ENCODE data around the gene BCAS1. TPM values are rescaled to one million over a fixed set of nuclear protein-coding genes. Genes with fewer than 3 reads are reported as not detected.

BCAS1 gene
- total RNA-seq, 1 experiment from 2014 or later, result 1.2 TPM

DNA sequence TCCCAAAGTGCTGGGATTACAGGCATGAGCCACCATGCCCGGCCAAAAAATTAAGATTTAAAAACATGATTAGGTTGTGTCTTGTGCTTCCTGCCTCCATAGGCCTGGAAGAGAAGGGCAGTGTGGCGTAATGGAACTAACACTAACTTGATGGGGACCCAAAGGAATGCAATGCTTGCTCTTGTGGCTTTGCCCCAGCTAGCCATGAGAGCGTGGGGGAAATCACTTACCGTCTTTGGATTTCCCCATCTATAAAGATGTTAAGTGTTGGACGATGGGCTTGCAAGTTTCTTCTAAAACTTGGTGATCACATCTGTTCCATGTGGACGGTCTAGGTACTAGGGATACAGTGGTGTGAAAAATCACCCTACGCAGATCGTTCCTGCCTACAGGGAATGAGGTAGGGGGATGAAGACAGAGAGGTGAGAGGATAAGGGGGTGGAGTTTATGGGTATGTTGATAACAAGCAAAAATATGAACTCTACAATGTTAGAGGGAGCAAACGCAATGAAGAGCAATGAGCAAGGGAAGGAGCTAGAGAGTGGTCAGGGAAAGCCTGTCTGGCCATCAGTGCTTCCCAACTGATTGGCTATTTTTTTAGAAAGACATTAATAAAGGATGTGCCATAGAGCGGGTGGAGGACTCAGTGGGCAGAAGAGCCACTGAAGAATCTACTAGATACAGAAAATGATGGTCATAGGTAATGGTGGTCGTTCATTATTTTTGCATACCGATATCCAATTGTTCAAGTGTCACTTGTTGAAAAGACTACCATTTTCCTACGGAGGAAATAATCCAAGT lies 165.2 kb downstream of the BCAS1 start:
- TF ChIP-seq, protein P1, sequence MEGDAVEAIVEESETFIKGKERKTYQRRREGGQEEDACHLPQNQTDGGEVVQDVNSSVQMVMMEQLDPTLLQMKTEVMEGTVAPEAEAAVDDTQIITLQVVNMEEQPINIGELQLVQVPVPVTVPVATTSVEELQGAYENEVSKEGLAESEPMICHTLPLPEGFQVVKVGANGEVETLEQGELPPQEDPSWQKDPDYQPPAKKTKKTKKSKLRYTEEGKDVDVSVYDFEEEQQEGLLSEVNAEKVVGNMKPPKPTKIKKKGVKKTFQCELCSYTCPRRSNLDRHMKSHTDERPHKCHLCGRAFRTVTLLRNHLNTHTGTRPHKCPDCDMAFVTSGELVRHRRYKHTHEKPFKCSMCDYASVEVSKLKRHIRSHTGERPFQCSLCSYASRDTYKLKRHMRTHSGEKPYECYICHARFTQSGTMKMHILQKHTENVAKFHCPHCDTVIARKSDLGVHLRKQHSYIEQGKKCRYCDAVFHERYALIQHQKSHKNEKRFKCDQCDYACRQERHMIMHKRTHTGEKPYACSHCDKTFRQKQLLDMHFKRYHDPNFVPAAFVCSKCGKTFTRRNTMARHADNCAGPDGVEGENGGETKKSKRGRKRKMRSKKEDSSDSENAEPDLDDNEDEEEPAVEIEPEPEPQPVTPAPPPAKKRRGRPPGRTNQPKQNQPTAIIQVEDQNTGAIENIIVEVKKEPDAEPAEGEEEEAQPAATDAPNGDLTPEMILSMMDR (IDR thresholded peaks at IDR 0.05; ENCODE audit: insufficient read depth in 1 of 2, low read depth in 1 of 2, low read length in 1 of 2, severe bottlenecking in 1 of 2, unreplicated experiment in 1 of 2), result no peak
- Histone ChIP-seq H3K4me1 (peaks cover 19% of the 10 kb centered on the region), H3K4me3 (ENCODE audit: low read depth, low read length) (no peak overlapping the region), H3K9me3 (no peaks in the 10 kb centered on the region), H3K36me3 (ENCODE audit: control insufficient read depth, insufficient read depth, low read length) (no peaks in the 10 kb centered on the region), H3K27me3 (replicated peaks; ENCODE audit: control insufficient read depth, insufficient read depth, low read length) (no peaks in the 10 kb centered on the region)
- H3K9me3 Mint-ChIP-seq (ENCODE audit: unreplicated experiment), result peaks cover 2% of the 10 kb centered on the region
- POLR2A ChIA-PET, result no interaction called here
- DNase-seq, result no peak
- H3K36me3 Mint-ChIP-seq (ENCODE audit: insufficient read depth, unreplicated experiment), result no peaks in the 10 kb centered on the region
- no peak overlapping the region for H3K4me3 Mint-ChIP-seq (ENCODE audit: unreplicated experiment)
- no TSS peak for BruUV-seq (replicated peaks)
- no peaks in the 10 kb centered on the region for H3K27me3 Mint-ChIP-seq (ENCODE audit: insufficient read depth, unreplicated experiment)
- H3K4me1 Mint-ChIP-seq (ENCODE audit: low read depth, unreplicated experiment), result peaks cover 15% of the 10 kb centered on the region
- intact Hi-C loops (cut with micrococcal nuclease; ENCODE audit: unreplicated experiment), result no loop called here
- CTCF ChIA-PET, result no interaction called here
- no peak overlapping the region for H3K27ac Mint-ChIP-seq (ENCODE audit: unreplicated experiment)

DNA sequence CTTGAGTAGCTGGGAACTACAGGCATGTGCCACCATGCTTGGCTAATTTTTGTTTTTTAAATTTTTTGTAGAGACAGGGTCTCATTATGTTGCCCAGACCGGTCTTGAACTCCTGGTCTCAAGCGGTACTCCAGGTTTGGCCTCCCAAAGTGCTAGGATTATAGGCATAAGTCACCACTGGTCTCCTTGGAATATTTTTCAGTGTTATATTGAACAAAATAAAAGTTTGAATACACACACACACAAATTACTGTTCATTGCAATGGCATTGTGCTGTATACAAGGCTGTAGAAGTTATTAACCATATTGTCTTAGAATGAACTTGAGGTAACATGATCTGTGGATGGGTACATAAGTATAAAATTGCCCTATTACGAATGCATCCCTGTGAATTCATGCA lies 166.1 kb downstream of the BCAS1 start:
- CTCF ChIA-PET, result no interaction called here
- H3K27me3 Mint-ChIP-seq (ENCODE audit: insufficient read depth, unreplicated experiment), result no peaks in the 10 kb centered on the region

DNA sequence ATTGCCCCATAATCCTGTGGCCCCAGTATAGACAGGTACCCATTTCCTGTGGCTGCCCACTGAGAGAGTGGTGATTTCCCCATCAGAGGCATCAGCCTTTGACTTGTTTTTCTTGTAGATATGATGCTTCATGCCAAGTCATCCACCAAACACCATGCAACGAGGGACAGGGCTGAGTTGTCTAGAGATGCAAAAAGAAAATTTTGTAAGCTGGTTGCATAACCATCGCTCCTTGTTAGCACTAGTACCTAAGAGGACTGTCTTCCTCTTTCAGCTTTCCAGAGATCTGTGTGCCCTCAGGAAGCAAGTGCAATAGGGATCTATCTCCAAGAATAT lies 166.8 kb downstream of the BCAS1 start:
- Mint-ChIP-seq H3K27ac (ENCODE audit: unreplicated experiment) (no peak overlapping the region), H3K4me1 (ENCODE audit: low read depth, unreplicated experiment) (peaks cover 15% of the 10 kb centered on the region), H3K9me3 (ENCODE audit: unreplicated experiment) (no peaks in the 10 kb centered on the region), H3K27me3 (ENCODE audit: insufficient read depth, unreplicated experiment) (no peaks in the 10 kb centered on the region), H3K36me3 (ENCODE audit: insufficient read depth, unreplicated experiment) (no peaks in the 10 kb centered on the region), H3K4me3 (ENCODE audit: unreplicated experiment) (no peak overlapping the region)
- Histone ChIP-seq H3K4me3 (ENCODE audit: low read depth, low read length) (no peak overlapping the region), H3K9me3 (no peaks in the 10 kb centered on the region), H3K27me3 (replicated peaks; ENCODE audit: control insufficient read depth, insufficient read depth, low read length) (no peaks in the 10 kb centered on the region), H3K36me3 (ENCODE audit: control insufficient read depth, insufficient read depth, low read length) (no peaks in the 10 kb centered on the region), H3K4me1 (peaks cover 19% of the 10 kb centered on the region)
- no TSS peak for BruUV-seq (replicated peaks)
- TF ChIP-seq, protein P1 (IDR thresholded peaks at IDR 0.05; ENCODE audit: insufficient read depth in 1 of 2, low read depth in 1 of 2, low read length in 1 of 2, severe bottlenecking in 1 of 2, unreplicated experiment in 1 of 2), result no peak
- ChIA-PET CTCF (no interaction called here), POLR2A (no interaction called here)
- intact Hi-C loops (cut with micrococcal nuclease; ENCODE audit: unreplicated experiment), result no loop called here
- no peak for DNase-seq

More for the DNA sequence above, 166.1 kb downstream of the BCAS1 start:
- Mint-ChIP-seq H3K36me3 (ENCODE audit: insufficient read depth, unreplicated experiment) (no peaks in the 10 kb centered on the region), H3K4me3 (ENCODE audit: unreplicated experiment) (no peak overlapping the region), H3K27ac (ENCODE audit: unreplicated experiment) (no peak overlapping the region), H3K9me3 (ENCODE audit: unreplicated experiment) (no peaks in the 10 kb centered on the region), H3K4me1 (ENCODE audit: low read depth, unreplicated experiment) (peaks cover 15% of the 10 kb centered on the region)
- H3K36me3 ChIP-seq (ENCODE audit: control insufficient read depth, insufficient read depth, low read length), result no peaks in the 10 kb centered on the region
- H3K4me1 ChIP-seq, result peaks cover 19% of the 10 kb centered on the region
- no peaks in the 10 kb centered on the region for H3K9me3 ChIP-seq
- TF ChIP-seq, protein P1 (IDR thresholded peaks at IDR 0.05; ENCODE audit: insufficient read depth in 1 of 2, low read depth in 1 of 2, low read length in 1 of 2, severe bottlenecking in 1 of 2, unreplicated experiment in 1 of 2), result no peak
- H3K4me3 ChIP-seq (ENCODE audit: low read depth, low read length), result no peak overlapping the region
- no TSS peak for BruUV-seq (replicated peaks)
- POLR2A ChIA-PET, result no interaction called here
- intact Hi-C loops (cut with micrococcal nuclease; ENCODE audit: unreplicated experiment), result no loop called here
- no peaks in the 10 kb centered on the region for H3K27me3 ChIP-seq (replicated peaks; ENCODE audit: control insufficient read depth, insufficient read depth, low read length)
- DNase-seq, result no peak
